ENCODE data around the gene ATP5F1E.

ATP5F1E gene

GRCh38 chr20:59032023-59032712 lies at the start of gene ATP5F1E:
ATP5F1E (minus strand) TSS chr20:59032335; CDS start chr20:59032251, 84 bp downstream.
- DNase-seq (ENCODE audit: low read depth in 2 of 2) = peak; percentile 85 to 86

- no peak for DNase-seq (ENCODE audit: low read depth in 2 of 2)
These were observed 48.9 kb upstream of the ATP5F1E start for GRCh38 chr20:59081036-59081435.

- no peak for DNase-seq (ENCODE audit: low read depth in 2 of 2)
These were observed 46.1 kb upstream of the ATP5F1E start for GRCh38 chr20:59078231-59078630.

GRCh38 chr20:59077705-59078104 lies 45.6 kb upstream of the ATP5F1E start:
- DNase-seq (ENCODE audit: low read depth in 2 of 2) = no peak

GRCh38 chr20:59075934-59076508 lies 43.9 kb upstream of the ATP5F1E start:
- no peak for DNase-seq (ENCODE audit: low read depth in 2 of 2)

- peak in 1 of 2 experiments; percentile 7 for DNase-seq (ENCODE audit: low read depth in 2 of 2)
These were observed 42.3 kb upstream of the ATP5F1E start for GRCh38 chr20:59074456-59074855.

- no peak for DNase-seq (ENCODE audit: low read depth in 2 of 2)
These were observed 41.4 kb upstream of the ATP5F1E start for GRCh38 chr20:59073582-59073981.

GRCh38 chr20:59071216-59071615 lies 39.1 kb upstream of the ATP5F1E start:
- no peak for DNase-seq (ENCODE audit: low read depth in 2 of 2)

- no peak for DNase-seq (ENCODE audit: low read depth in 2 of 2)
These were observed 36.9 kb upstream of the ATP5F1E start for GRCh38 chr20:59069026-59069425.

- DNase-seq (ENCODE audit: low read depth in 2 of 2) = no peak
These were observed 36.4 kb upstream of the ATP5F1E start for GRCh38 chr20:59068534-59068933.

GRCh38 chr20:59064214-59064722 lies 32.1 kb upstream of the ATP5F1E start:
- DNase-seq (ENCODE audit: low read depth in 2 of 2) = no peak

GRCh38 chr20:59063358-59064213 lies 31.5 kb upstream of the ATP5F1E start:
- DNase-seq (ENCODE audit: low read depth in 2 of 2) = no peak

- no peak for DNase-seq (ENCODE audit: low read depth in 2 of 2)
These were observed 29.9 kb upstream of the ATP5F1E start for GRCh38 chr20:59062081-59062480.

GRCh38 chr20:59055302-59055701 lies 23.2 kb upstream of the ATP5F1E start:
- DNase-seq (ENCODE audit: low read depth in 2 of 2) = no peak

- no peak for DNase-seq (ENCODE audit: low read depth in 2 of 2)
These were observed 19.6 kb upstream of the ATP5F1E start for GRCh38 chr20:59051666-59052185.

- DNase-seq (ENCODE audit: low read depth in 2 of 2) = no peak
These were observed 18.3 kb upstream of the ATP5F1E start for GRCh38 chr20:59050437-59050836.

- DNase-seq (ENCODE audit: low read depth in 2 of 2) = no peak
These were observed 16.5 kb upstream of the ATP5F1E start for GRCh38 chr20:59048681-59049030.

- DNase-seq (ENCODE audit: low read depth in 2 of 2) = no peak
These were observed 16.0 kb upstream of the ATP5F1E start for GRCh38 chr20:59047938-59048680.

GRCh38 chr20:59046862-59047261 lies 14.7 kb upstream of the ATP5F1E start:
- no peak for DNase-seq (ENCODE audit: low read depth in 2 of 2)

- DNase-seq (ENCODE audit: low read depth in 2 of 2) = no peak
These were observed 12.7 kb upstream of the ATP5F1E start for GRCh38 chr20:59044796-59045195.

- no peak for DNase-seq (ENCODE audit: low read depth in 2 of 2)
These were observed 12.2 kb upstream of the ATP5F1E start for GRCh38 chr20:59044295-59044694.

- no peak for DNase-seq (ENCODE audit: low read depth in 2 of 2)
These were observed 11.6 kb upstream of the ATP5F1E start for GRCh38 chr20:59043698-59044097.

Data from fibroblast of skin of left quadriceps (primary cell).